Subcutaneous abdominal adipose tissue (tissue), 5 donors: Measurements from ENCODE around the gene CACNA1I.
"Not testable (repeated sequence)": the region's sequence is repeated elsewhere in the genome, so short reads cannot be mapped to it uniquely, and the experiment has no call there.

Source experiments
- H3K27ac ChIP-seq: one replicate; pipeline ENCODE4 v1.7.0; 2013; ENCODE audit warnings: low read depth, mild to moderate bottlenecking, inconsistent platforms, low read length, moderate library complexity
- H3K27me3 ChIP-seq, 5 donors: one replicate each; pipeline ENCODE4 v1.7.0; 2013; ENCODE audit warnings: low read length in 5 of 5, inconsistent platforms in 1 of 5; ENCODE audit not compliant: control insufficient read depth in 5 of 5, insufficient read depth in 4 of 5
- H3K36me3 ChIP-seq, 5 donors: one replicate each; pipeline ENCODE4 v1.7.0; 2013; ENCODE audit warnings: low read length in 5 of 5; ENCODE audit not compliant: control insufficient read depth in 5 of 5, insufficient read depth in 5 of 5
- H3K4me1 ChIP-seq, 5 donors: one replicate each; pipeline ENCODE4 v1.7.0; 2013; ENCODE audit warnings: low read length in 5 of 5, mild to moderate bottlenecking in 3 of 5, moderate library complexity in 1 of 5; ENCODE audit not compliant: control insufficient read depth in 5 of 5, insufficient read depth in 5 of 5
- H3K4me3 ChIP-seq, 5 donors: one replicate each; pipeline ENCODE4 v1.7.0; 2013; ENCODE audit warnings: low read length in 5 of 5, low read depth in 1 of 5
- H3K9ac ChIP-seq, 5 donors: one replicate each; pipeline ENCODE4 v1.7.0; 2013; ENCODE audit warnings: low read length in 5 of 5, mild to moderate bottlenecking in 4 of 5, moderate library complexity in 3 of 5
- H3K9me3 ChIP-seq, 5 donors: one replicate each; pipeline ENCODE4 v1.7.0; 2013; ENCODE audit warnings: low read length in 5 of 5; ENCODE audit not compliant: control insufficient read depth in 5 of 5
- donor health status: healthy.
- donor health status: healthy.
- donor health status: healthy.
- donor health status: healthy.
- donor health status: healthy.

CACNA1I gene

DNA sequence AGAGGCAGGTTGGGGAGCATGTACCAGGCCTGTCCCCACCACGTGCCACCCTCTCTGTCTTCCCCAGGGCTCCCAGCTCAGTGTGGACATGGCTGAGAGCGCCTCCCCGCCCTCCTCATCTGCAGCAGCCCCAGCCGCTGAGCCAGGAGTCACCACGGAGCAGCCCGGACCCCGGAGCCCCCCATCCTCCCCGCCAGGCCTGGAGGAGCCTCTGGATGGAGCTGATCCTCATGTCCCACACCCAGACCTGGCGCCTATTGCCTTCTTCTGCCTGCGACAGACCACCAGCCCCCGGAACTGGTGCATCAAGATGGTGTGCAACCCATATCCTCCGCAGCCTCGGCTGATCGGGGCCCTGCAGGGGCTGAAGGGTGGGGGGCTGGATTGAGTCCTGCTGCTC lies at the start of gene CACNA1I:
Gene CACNA1I (plus strand): TSS at position 89 of the 400 bp plus-strand sequence. CDS start 0 bp downstream, at position 89.
- no peaks in the 10 kb centered on the region for H3K36me3 ChIP-seq
- H3K4me1 ChIP-seq = no peaks in the 10 kb centered on the region
- H3K9ac ChIP-seq = no peak within 1 kb of the TSS
- no peak within 1 kb of the TSS for H3K4me3 ChIP-seq
- H3K9me3 ChIP-seq = no peaks in the 10 kb centered on the region
- no peak within 1 kb of the TSS for H3K27ac ChIP-seq
- H3K27me3 ChIP-seq = peaks cover 0 to 20% (median 12%) of the 10 kb centered on the region in 5 donors

DNA sequence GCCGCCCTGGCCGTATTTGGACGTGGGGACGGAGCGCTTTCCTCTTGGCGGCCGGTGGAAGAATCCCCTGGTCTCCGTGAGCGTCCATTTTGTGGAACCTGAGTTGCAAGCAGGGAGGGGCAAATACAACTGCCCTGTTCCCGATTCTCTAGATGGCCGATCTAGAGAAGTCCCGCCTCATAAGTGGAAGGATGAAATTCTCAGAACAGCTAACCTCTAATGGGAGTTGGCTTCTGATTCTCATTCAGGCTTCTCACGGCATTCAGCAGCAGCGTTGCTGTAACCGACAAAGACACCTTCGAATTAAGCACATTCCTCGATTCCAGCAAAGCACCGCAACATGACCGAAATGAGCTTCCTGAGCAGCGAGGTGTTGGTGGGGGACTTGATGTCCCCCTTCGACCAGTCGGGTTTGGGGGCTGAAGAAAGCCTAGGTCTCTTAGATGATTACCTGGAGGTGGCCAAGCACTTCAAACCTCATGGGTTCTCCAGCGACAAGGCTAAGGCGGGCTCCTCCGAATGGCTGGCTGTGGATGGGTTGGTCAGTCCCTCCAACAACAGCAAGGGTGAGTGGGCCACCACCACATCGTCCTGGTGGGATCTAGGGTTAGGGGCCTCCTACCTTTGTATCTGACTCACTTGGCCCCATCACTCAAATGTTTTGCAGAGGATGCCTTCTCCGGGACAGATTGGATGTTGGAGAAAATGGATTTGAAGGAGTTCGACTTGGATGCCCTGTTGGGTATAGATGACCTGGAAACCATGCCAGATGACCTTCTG lies 49.3 kb upstream of the CACNA1I start:
- H3K36me3 ChIP-seq = peaks cover 0 to 47% (median 36%) of the 10 kb centered on the region in 5 donors
- H3K9me3 ChIP-seq, H3K27me3 ChIP-seq: not testable (repeated sequence)
- peak overlapping the region; percentile 97 for H3K27ac ChIP-seq
- H3K4me1 ChIP-seq = peaks cover 24 to 75% (median 60%) of the 10 kb centered on the region in 5 donors
- H3K4me3 ChIP-seq = peak overlapping the region; percentile 85 to 99 (median 95)
- peak overlapping the region; percentile 92 to 99 (median 96) for H3K9ac ChIP-seq

DNA sequence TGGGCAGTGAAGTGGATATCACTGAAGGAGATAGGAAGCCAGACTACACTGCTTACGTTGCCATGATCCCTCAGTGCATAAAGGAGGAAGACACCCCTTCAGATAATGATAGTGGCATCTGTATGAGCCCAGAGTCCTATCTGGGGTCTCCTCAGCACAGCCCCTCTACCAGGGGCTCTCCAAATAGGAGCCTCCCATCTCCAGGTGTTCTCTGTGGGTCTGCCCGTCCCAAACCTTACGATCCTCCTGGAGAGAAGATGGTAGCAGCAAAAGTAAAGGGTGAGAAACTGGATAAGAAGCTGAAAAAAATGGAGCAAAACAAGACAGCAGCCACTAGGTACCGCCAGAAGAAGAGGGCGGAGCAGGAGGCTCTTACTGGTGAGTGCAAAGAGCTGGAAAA lies 48.5 kb upstream of the CACNA1I start:
- H3K9me3 ChIP-seq, H3K27me3 ChIP-seq: not testable (repeated sequence)
- H3K4me1 ChIP-seq = peaks cover 24 to 80% (median 64%) of the 10 kb centered on the region in 5 donors
- peak overlapping the region; percentile 97 for H3K27ac ChIP-seq
- peak overlapping the region; percentile 85 to 99 (median 95) for H3K4me3 ChIP-seq
- peak overlapping the region; percentile 26 to 99 (median 96) for H3K9ac ChIP-seq
- peaks cover 0 to 42% (median 33%) of the 10 kb centered on the region in 5 donors for H3K36me3 ChIP-seq

DNA sequence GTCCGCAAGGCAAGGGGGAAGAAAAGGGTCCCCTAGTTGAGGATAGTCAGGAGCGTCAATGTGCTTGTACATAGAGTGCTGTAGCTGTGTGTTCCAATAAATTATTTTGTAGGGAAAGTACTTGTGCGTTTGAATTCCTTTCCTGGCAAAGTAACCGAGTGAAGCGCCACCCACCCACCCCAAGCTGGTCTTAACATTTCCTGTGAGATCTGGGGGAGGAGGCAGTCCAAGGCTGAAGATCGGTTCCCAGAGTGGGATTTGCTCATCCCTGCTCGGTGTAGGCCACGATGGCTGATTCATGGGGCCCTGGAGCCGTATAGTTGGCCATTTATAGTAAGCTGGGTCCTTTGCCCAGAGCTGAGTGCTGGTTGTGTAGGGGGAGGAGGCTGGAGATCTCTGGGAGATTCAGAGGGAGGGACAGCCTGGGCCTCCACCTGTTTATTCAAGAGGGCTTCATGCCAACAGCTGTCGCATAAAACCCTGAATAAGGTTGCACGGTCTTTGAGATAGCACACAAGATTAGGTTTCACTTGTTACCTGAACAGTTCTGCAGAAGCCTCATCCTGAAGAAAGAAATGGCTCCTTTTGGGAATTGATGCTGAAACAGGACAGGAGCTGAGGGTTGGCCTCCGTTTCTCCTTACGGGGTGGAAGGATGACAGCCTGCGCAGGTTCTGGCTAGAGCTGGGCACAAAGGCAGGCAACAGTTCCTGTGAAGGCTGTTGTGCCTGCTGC lies 47.8 kb upstream of the CACNA1I start:
- H3K4me1 ChIP-seq = peaks cover 24 to 87% (median 68%) of the 10 kb centered on the region in 5 donors
- H3K36me3 ChIP-seq = peaks cover 0 to 48% (median 33%) of the 10 kb centered on the region in 5 donors
- H3K9me3 ChIP-seq = no peaks in the 10 kb centered on the region
- peak overlapping the region; percentile 85 to 99 (median 95) for H3K4me3 ChIP-seq
- no peaks in the 10 kb centered on the region for H3K27me3 ChIP-seq
- H3K27ac ChIP-seq = peak overlapping the region; percentile 97
- peak overlapping the region; percentile 60 to 99 (median 96) for H3K9ac ChIP-seq

DNA sequence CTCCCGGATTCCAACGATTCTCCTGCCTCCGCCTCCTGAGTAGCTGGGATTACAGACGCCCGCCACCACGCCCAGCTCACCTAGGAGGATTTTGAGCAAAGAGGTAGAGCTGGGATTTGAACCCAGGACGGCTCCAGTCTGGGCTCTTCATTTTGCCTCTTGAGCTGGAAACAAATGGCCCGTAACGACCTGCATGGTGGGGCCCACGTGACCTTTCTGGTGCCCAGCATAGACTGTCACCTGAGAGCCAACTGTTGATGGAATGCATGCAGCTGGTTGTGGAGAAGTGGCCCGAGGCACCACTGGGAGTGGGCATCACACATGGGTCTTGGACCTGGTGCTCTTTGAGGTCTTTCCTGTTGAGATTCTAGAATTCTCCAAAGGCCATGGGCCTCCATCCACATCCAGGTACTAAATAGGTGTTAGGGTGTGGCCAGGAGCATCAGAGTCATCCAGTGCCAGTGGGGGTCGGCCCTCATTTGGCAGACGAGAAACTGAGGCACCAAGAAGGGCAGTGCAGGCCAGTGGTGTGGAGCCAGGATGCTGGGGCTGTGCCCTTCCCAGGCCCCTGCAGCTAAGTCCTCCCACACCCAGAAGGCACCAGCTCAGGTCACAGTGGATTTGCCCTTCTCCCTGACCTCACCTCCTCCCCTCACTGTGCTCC lies 46.3 kb upstream of the CACNA1I start:
- Histone ChIP-seq H3K9ac (peak overlapping the region in 1 of 5 donors; percentile 17), H3K9me3 (no peaks in the 10 kb centered on the region), H3K4me3 (peak overlapping the region in 4 of 5 donors; percentile 22 to 32 (median 26))

DNA sequence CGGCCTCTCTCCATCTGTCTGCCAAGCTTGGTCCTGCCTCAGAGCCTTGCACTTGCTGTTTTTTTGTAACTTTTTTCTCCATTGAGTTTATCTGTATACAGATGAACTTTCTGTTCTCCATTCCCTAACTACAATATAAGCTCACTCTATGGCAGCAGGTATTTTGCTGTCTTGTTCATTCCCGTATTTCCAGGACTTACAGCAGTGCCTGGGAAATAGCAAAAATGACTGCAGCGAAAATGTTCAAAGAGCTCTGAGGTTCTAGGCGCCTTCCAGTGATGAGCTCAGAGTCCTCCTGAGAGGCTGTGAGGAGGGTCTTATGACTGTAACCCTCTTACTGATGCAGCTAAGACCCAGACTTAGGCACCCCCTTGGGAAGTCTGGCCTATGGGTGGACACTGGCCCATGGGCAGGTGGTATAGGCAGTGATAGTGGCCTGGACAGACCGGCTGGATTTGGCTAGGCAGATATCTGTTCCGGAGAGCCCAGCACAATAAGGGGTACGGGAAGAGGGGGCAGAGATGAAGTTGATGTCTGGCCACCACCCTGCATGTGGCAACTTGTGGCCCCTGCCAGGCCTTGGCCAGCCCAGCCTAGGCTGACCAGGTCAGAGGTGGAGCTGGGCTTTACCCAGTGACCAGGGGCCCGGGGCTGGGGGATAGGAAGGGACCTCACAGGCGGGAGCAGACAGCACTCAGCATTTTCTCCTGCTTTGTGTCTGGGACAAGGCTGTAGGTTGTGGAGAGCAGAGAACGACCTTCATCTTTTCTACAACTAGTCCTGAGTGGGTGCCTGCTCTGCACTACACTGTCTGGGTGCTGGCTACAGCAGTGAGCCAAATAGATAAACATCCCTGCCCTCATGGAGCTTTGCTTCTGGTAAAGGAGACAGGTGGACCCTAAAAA lies 45.5 kb upstream of the CACNA1I start:
- H3K9ac ChIP-seq = peak overlapping the region in 1 of 5 donors; percentile 17
- peak overlapping the region; percentile 66 for H3K27ac ChIP-seq
- no peaks in the 10 kb centered on the region for H3K9me3 ChIP-seq
- peaks cover 0 to 67% (median 47%) of the 10 kb centered on the region in 5 donors for H3K36me3 ChIP-seq
- no peaks in the 10 kb centered on the region for H3K27me3 ChIP-seq
- peak overlapping the region in 1 of 5 donors; percentile 23 for H3K4me3 ChIP-seq
- peaks cover 30 to 87% (median 71%) of the 10 kb centered on the region in 5 donors for H3K4me1 ChIP-seq

More for the DNA sequence above, 46.3 kb upstream of the CACNA1I start:
- no peaks in the 10 kb centered on the region for H3K27me3 ChIP-seq
- H3K4me1 ChIP-seq = peaks cover 26 to 87% (median 67%) of the 10 kb centered on the region in 5 donors
- peaks cover 0 to 60% (median 41%) of the 10 kb centered on the region in 5 donors for H3K36me3 ChIP-seq
- H3K27ac ChIP-seq = peak overlapping the region; percentile 66

DNA sequence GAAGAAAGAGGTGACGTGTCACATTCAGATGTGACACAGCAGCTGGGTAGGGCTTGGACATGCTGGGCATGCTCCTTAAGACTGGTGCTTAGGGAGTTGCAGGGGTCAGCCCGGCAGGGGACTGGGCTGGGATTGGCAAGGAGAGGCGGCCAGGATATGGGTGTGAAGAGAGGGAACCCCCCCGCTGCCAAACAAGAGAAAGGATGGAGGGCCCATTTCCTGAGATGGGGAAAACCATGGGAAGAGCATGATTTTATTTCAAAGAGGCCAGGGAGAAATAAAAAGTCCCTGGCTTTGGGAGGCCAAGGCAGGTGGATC lies 44.9 kb upstream of the CACNA1I start:
- peak overlapping the region; percentile 66 for H3K27ac ChIP-seq
- peaks cover 0 to 71% (median 48%) of the 10 kb centered on the region in 5 donors for H3K36me3 ChIP-seq
- no peaks in the 10 kb centered on the region for H3K27me3 ChIP-seq
- H3K9ac ChIP-seq = no peak overlapping the region
- no peak overlapping the region for H3K4me3 ChIP-seq
- H3K4me1 ChIP-seq = peaks cover 30 to 93% (median 77%) of the 10 kb centered on the region in 5 donors
- H3K9me3 ChIP-seq = no peaks in the 10 kb centered on the region

DNA sequence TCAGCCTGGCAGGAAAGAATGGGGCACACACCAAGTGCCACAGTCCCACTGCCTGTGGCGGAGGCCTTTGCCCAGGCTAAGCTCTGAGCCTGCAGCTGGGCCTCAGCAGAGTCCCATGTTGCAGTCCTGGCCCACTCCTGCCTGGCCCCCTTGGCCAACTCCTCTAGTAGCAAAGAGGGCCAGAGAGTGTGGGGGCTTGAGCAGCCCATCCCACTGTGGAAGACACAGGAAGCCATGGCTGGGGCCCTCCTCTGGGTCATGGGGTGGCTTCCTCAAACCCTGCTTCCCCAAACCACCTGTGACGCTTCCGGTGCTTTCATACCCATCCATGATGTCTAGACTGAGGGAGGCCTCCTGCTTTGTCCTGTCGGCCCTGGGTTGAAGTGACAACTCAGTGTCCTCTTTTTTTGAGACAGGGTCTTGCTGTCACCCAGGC lies 43.8 kb upstream of the CACNA1I start:
- Histone ChIP-seq H3K9ac (no peak overlapping the region), H3K4me1 (peaks cover 30 to 97% (median 81%) of the 10 kb centered on the region in 5 donors), H3K27me3 (no peaks in the 10 kb centered on the region), H3K4me3 (no peak overlapping the region), H3K27ac (no peak overlapping the region), H3K36me3 (peaks cover 0 to 66% (median 47%) of the 10 kb centered on the region in 5 donors), H3K9me3 (no peaks in the 10 kb centered on the region)

DNA sequence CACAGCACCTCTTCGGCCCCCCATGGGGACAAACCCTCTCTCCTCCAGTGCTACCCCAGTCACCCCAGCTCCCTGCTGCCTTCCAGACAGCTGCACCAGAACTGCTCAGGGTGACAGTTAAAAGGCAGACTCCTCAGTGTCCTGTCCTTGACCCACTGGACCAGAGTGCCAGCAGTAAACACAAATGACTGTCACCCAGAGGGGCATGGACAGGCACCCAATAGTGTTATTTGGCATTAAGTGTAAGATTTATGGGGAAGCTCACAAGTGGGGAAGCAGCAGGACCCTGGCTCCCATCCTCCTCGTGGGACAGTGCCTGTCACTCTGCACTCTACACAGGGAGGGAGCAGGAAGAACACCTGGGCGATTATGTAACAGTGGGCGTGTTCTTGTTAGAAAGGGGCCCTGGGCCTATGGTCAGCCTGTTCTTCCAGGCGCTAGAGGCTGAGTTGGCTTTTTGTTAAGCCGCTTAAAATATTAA lies 43.0 kb upstream of the CACNA1I start:
- Histone ChIP-seq H3K36me3 (peaks cover 0 to 59% (median 40%) of the 10 kb centered on the region in 5 donors), H3K4me1 (peaks cover 31 to 97% (median 79%) of the 10 kb centered on the region in 5 donors), H3K9me3 (no peaks in the 10 kb centered on the region), H3K27ac (no peak overlapping the region), H3K9ac (peak overlapping the region in 2 of 5 donors; percentile 17 to 22), H3K27me3 (no peaks in the 10 kb centered on the region), H3K4me3 (no peak overlapping the region)
